MV-4-11 (cell line): ENCODE data around the gene DCAF11.

Experiments
- DNase-seq: peaks from one replicate; lab custom pipeline; 2025; lab: John Stamatoyannopoulos, UW

Gene DCAF11

DNA sequence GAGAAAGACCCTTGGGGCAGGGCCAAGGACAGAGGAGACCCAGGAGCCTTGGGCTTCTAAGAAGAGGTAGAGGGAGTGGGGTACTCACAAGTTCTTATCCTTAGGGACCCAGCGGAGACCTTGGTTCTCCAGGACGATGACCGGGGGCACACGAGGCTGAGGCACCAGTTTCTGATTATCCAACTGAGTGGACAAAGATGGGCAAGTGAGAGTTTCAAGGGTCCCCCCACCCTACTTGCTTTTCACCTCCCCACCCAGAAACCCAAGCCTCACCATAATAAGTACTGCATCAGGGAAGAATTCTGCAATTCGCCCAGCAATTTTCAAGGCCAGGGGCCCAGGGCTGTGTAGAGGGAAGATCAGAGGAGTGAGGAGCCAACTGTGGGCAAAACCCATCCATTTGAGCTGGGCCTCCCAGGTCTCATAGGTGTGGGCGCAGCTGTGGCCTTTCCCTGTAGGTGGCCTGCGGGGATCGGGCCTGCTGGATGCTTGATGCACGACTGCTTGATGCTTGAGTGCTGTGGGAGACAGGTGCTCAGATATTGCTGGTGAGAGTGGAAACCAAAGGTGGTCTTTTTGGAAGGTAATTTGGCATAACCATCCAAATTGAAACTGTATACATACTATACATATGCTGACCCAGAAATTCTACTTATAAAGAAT is 24.8 kb downstream of the DCAF11 start:
- no peak for DNase-seq

DNA sequence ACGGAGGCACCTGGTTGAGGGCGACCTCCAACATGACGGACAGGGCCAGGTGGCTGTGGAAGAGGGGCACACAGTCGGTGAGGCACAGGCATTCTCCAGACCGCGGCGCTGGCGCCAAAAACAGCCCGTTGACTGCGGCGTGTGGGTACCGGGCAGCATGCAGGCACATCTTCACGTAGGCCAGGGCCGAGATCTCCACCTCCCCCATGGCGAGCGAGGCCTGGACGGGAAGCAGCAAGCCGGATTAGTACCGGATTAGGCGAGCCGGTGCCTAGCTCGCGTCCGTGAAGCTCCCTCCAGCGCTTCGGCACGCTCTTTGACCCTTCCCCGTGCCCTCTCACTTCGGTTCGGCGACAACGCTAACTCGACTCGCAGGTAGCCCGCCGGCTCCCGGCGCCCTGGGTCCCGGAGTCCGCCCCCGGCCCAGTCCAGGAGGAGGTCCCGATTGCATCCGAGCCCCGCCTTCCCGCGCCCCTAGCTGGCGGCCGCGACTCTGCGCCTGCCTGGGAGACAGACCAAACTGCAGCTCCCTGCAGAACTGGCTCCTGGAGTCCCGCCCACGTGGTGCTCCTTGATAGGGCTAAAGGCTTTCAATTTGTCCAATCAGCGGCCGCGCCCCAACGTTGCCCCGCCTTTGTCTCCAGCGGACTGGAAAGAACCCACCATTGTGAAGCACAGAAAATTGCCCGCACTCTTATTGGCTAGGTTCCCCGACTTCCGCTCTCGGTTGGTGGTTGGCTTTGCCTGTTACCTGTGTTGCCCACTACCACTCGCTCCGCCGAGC is 26.7 kb downstream of the DCAF11 start, which contains the start of gene EMC9:
Gene EMC9, minus strand, starts transcription at position 495 of the 784 bp plus-strand sequence. Its CDS starts 287 bp downstream, at position 208.
- DNase-seq = peak; percentile 99

DNA sequence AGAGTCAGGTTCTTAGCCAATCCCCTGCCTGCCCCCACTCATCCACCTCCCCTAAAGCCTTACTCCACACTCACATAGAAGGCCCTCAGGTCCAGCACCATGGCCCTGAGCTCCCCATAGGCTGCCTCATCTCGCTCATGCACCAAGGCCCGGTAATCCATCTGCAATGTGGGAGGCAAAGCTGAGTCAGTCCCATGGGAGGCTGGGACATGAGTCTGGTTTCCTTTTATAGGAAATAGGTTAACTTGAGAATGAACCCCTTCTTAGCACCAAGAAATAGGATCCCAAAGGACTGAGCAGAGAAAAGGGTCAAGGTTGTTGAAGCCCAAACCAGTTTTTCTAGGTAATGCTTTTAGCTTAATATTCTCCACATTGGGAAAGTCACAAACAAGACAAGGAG is 28.9 kb downstream of the DCAF11 start:
- DNase-seq = no peak

DNA sequence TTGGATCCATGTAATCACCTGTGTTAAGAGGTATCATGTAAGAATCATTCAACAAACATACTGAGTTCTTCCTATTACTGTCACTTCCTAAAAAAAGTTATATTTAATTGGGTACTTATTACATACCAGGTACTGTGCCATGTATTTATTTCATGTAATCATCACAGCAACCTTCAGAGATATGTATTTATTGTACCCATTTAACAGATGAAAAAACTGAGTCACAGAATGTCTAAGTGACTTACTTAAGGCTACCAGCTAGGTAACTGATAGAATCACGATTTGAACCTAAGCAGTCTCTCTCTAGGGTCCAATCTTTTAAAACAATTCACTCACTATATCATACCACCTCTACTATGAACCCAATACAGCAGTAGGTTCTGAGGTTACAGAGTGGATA is 29.9 kb downstream of the DCAF11 start:
- DNase-seq = no peak

DNA sequence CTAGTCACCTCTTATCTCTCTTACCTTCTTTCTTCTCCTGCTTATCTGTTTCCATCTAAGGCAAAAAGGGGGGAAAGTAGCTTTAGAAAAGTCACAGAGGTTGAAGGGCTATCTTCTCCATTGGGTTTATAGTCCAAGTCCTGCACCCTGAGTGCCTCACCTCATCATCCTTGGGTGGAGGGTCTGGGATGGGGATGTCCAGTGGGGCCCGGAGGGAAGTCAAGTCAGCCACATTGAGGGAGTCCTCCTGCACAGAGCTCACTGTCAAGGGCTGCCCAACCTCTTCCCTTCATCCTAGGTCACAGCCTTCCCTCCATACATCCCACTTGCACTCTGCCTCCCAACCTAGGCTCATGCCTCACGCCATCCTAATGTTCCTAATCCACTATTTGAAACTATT is 30.6 kb downstream of the DCAF11 start:
- no peak for DNase-seq

DNA sequence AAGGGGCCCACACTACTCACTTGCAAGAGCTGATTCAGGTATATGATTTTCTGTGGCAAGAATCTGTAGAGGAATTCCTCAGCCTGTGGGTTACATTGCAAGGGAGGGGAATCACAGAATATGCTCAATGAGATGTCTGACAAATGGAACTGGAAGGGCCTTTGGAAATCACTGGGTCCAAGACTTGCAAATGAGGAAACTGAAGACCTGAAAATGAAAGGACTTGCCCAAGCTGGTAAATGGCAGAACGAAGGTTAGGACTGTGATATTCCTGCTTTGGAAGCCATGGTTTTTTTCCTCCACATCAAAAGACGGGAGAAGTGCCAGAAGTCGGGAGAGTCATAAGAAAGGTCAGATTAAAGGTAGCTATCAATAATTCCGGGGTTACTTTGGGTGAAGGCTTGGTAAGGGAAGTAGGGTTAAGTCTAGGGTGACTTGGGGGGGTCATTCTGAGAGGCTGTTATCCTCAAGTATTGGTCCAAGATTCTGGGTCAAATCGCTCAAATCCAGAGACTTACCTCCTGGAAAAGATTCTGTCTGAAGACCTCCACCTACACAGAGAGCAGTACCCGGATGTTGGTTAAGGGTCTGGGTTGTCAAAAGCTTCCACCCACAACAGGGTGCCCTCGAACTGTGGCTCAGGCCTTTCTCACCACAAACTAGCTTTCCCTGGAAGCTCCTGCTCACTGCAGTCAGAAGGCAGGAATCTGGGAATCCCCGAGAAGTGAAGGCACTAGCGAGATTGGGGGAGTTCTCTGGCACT is 31.3 kb downstream of the DCAF11 start:
- DNase-seq = peak; percentile 23

DNA sequence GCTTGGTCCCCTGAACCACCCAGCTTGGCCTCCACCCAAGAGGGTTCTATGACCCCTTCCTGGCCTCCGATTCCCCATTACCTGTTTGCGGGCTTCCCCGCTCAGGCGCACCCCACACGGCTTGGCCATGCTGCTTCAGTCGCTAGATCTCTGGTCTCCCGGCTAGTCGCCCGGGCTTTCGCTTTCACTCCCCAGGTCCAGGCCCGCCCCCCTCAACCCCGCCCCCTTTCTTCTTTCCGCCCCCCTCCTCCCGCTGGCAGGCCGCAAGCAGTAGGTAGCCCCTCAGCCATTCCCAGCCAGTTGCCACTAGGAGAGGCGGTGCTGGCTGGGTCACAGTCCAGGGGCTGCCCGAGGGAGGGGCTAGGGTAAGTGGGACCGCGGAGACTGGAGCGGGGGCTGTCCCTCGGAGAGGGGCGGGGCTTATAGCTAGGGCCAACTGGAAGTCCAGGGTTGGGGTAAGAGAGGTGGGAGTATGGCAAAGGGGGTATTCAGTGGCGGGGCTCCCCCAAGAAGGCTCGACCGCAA is 31.9 kb downstream of the DCAF11 start, which contains the start of gene PSME2:
Gene PSME2, minus strand, starts transcription at position 158 of the 525 bp plus-strand sequence. Its CDS starts 29 bp downstream, at position 129.
- DNase-seq = peak; percentile 92

DNA sequence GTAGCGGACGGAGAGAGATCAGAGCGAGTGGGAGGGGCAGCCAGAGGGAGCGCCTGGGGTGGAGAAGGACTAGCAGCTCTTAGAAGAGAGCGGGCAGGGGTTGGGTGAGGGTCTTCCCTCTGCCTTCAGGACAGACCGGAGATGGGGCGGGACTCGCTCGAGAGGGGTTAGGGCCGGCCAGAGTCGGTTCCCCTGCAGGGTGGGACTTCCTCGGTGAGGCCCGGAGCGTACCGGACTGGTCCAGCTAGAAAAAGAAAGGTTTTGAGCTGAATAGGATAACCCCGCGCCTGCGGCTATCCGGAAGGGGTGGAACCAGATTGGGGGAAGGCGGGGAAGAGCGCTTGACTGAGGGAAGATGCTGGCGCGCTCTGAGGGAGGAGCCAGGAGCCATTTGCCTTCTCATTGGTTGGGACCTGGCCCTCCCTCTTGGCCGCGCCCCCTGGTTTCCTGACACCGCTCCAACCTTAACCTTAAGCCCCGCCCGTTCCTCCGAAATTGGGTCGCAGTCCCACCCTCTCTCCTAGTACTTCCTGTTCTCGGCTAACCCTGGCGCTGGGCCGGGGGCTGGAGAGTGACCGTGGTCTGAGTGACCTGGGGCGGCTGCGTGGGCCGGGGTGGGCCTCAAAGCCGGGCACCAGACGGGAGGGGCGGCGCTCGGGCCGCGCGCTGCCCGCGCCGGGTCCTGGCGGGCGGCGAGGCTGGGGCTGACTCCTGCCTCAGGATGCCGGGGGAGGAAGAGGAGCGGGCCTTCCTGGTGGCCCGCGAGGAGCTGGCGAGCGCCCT is 32.6 kb downstream of the DCAF11 start, which contains the start of gene RNF31:
Gene RNF31, plus strand, starts transcription at position 521 of the 783 bp plus-strand sequence. Its CDS starts 201 bp downstream, at position 722.
- DNase-seq = peak; percentile 99

DNA sequence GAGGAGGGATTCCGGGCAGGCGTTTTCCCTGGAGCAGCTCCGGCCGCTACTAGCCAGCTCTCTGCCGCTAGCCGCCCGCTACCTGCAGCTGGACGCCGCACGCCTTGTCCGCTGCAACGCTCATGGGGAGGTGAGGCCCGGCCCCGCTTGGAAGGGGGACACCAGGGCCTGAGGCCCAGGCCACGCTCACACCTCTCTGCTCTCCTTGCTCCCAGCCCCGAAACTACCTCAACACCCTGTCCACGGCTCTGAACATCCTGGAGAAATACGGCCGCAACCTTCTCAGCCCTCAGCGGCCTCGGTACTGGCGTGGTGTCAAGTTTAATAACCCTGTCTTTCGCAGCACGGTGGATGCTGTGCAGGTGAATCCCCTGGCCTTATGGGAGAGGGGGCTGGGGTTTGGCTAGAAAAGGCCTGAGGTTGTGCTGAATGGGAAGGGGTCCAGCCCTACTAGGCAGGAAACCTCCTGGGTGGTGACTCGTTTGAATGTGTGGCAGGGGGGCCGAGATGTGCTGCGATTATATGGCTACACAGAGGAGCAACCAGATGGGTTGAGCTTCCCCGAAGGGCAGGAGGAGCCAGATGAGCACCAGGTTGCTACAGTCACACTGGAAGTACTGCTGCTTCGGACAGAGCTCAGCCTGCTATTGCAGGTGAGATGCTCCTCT is 33.3 kb downstream of the DCAF11 start:
- DNase-seq = no peak

DNA sequence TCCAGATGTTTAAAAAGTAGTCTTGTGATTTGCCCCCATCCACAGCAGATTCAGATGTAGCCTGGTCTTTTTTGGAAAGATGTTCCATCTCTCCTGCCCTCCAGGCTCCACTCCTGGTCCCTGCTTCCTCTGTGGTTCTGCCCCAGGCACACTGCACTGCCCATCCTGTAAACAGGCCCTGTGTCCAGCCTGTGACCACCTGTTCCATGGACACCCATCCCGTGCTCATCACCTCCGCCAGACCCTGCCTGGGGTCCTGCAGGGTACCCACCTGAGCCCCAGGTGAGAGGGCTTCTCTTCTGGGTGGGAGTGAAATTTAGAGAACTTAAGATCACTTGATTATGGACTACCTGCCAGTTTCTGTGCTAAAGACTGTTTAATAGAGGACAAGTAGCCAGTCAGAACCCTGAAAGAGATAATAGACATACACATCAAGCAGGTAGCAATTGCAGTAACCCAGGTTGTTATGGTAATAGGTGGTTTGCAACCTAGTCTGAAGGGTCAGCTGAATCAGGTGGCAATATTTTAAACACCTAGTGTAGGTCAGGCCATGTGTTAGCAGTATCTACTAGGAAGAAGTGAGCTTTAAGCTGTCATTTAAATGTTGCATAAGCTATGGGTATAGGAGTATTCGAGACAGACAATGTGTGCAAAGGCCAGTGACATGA is 34.9 kb downstream of the DCAF11 start:
- DNase-seq = no peak

DNA sequence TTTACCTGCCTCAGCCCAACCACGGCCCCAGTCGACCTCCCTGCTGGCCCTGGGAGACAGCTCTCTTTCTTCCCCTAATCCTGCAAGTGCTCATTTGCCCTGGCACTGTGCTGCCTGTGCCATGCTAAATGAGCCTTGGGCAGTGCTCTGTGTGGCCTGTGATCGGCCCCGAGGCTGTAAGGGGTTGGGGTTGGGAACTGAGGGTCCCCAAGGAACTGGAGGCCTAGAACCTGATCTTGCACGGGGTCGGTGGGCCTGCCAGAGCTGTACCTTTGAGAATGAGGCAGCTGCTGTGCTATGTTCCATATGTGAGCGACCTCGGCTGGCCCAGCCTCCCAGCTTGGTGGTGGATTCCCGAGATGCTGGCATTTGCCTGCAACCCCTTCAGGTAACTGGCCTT is 35.5 kb downstream of the DCAF11 start:
- DNase-seq = no peak

DNA sequence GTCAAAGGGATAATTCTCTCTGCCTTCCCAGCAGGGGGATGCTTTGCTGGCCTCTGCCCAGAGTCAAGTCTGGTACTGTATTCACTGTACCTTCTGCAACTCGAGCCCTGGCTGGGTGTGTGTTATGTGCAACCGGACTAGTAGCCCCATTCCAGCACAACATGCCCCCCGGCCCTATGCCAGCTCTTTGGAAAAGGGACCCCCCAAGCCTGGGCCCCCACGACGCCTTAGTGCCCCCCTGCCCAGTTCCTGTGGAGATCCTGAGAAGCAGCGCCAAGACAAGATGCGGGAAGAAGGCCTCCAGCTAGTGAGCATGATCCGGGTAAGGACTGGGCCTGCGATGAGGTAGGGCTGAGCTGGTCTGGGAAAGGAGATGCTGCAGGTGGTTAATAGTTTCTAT is 36.0 kb downstream of the DCAF11 start:
- DNase-seq = no peak

DNA sequence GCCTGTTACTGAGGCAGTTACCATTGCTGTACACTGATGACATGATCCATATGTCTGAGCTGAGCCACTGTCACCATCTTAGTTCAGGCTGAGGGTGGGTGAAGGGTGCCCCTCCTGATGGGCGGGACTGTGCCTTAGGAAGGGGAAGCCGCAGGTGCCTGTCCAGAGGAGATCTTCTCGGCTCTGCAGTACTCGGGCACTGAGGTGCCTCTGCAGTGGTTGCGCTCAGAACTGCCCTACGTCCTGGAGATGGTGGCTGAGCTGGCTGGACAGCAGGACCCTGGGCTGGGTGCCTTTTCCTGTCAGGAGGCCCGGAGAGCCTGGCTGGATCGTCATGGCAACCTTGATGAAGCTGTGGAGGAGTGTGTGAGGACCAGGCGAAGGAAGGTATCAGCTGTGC is 36.4 kb downstream of the DCAF11 start:
- no peak for DNase-seq

DNA sequence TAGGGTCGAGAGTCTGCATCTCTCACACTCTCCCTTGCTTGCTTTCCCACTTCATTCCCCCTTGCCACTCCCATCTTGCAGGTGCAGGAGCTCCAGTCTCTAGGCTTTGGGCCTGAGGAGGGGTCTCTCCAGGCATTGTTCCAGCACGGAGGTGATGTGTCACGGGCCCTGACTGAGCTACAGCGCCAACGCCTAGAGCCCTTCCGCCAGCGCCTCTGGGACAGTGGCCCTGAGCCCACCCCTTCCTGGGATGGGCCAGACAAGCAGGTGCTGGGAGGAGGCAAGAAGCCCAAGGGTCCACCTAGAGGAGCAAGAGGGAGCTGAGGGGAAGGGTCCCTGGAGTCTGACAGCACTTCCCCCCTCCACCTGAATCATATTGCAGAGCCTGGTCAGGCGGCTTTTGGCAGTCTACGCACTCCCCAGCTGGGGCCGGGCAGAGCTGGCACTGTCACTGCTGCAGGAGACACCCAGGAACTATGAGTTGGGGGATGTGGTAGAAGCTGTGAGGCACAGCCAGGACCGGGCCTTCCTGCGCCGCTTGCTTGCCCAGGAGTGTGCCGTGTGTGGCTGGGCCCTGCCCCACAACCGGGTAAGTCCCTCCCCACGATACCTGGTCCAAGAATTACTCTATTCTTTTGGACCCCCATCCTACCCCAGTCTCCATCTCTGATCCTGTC is 37.0 kb downstream of the DCAF11 start:
- no peak for DNase-seq

DNA sequence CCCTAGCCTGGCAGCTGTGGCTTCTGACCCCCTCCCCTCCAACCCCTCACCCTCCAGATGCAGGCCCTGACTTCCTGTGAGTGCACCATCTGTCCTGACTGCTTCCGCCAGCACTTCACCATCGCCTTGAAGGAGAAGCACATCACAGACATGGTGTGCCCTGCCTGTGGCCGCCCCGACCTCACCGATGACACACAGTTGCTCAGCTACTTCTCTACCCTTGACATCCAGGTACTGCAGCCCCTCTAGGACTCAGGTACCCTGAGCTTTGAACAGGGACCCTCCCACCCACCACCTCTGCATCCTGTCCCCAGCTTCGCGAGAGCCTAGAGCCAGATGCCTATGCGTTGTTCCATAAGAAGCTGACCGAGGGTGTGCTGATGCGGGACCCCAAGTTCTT is 40.5 kb downstream of the DCAF11 start:
- DNase-seq = no peak

DNA sequence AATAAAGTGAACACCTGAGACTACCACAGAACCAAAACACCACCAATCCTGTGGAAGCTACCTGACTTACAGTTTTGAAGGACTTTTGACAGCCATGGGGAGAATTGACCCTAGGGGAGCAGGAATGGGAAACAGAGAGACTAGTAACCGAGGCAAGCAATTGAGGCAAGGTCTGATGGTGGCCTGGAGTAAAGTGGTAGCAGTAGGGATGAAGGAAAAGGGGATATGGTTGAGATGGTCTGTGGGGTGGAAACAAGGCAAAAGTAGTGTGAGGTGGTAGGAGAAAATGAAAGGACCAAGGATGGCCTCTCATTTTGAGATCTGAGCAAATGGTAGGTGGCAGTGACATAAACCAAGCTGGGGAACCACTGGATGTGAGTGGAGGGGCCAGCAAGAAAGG is 42.3 kb downstream of the DCAF11 start:
- DNase-seq = no peak

DNA sequence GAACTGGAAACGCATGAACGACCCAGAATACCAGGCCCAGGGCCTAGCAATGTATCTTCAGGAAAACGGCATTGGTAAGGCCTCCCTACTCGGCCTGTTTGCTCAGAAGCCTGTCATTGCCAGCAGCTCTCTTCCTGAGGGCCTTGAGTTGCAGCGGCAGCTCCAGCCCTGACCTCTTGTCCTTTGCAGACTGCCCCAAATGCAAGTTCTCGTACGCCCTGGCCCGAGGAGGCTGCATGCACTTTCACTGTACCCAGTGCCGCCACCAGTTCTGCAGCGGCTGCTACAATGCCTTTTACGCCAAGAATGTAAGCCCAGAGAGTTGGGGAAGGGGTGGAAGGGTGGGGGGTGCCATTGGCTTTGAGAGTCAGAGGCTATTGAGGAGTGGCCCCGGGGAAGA is 42.8 kb downstream of the DCAF11 start:
- no peak for DNase-seq

DNA sequence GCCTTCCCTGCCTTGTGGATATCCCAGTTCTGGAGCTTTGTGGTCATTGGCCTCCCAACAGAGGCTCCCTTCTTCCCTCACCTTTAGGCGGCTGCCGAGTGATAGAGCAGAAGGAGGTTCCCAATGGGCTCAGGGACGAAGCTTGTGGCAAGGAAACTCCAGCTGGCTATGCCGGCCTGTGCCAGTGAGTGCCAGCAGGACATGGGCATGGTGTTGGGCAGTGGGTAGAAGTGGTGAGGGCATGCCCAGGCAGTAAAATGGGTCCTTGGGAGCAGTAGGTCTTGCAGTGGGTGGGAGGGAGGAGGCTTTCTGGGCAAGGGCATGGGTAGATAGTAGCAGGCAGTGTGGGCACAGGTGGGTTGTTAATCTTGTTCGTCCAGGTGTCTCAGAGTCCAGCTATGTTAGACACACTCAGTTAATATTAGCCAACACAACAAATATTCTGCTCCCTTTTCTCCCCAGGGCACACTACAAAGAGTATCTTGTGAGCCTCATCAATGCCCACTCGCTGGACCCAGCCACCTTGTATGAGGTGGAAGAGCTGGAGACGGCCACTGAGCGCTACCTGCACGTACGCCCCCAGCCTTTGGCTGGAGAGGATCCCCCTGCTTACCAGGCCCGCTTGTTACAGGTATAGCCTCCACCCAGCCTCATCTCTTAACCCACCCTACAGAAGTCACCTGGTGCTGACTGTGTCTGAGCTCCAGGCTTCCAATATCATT is 45.4 kb downstream of the DCAF11 start:
- DNase-seq = no peak

DNA sequence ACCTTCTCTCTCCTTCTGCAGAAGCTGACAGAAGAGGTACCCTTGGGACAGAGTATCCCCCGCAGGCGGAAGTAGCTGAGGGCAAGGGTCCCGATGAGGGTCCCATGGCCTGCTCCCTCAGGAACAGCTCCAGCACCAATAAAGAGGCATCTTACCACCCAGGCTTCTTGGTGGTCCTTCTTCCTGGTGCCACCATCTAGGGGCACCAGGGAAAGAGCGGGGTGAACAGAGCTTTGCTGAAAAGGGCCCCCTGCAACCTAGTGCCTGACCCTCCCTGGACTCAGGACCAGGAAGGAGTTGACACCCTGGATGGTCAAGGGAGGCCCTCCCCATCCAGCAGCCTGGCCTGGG is 45.9 kb downstream of the DCAF11 start:
- no peak for DNase-seq
